Choroid plexus epithelial cell (primary cell): ENCODE measurements around the gene PLAC8L1.
A peak's percentile ranks its signal among the peaks of the same experiment; 100 is the strongest.

Experiments used
- DNase-seq: peaks from one replicate; pipeline ENCODE4 v3.0.0-alpha.2; 2010; ENCODE audit warnings: low read depth
- H3K4me3 ChIP-seq: 2 replicates; pipeline ENCODE4 v1.5.1; 2011; ENCODE audit warnings: low read depth, mild to moderate bottlenecking, control low read depth, low read length, moderate library complexity
- CTCF ChIP-seq: conservative IDR thresholded peaks from 2 replicates; pipeline ENCODE4 v1.5.1; 2011; ENCODE audit warnings: low read depth, mild to moderate bottlenecking, control low read depth, inconsistent platforms, low read length, moderate library complexity

Gene PLAC8L1

GRCh38 chr5:146103594-146103993 is 1.8 kb downstream of the PLAC8L1 start:
- H3K4me3 ChIP-seq: no peak overlapping the region
- DNase-seq: peak; percentile 20
- no peak for TF ChIP-seq CTCF

- TF ChIP-seq CTCF: no peak
- no peak for DNase-seq
- H3K4me3 ChIP-seq: no peak overlapping the region
These were observed 3.7 kb downstream of the PLAC8L1 start for GRCh38 chr5:146101646-146102045.

GRCh38 chr5:146098047-146098446 is 7.3 kb downstream of the PLAC8L1 start:
- DNase-seq: no peak
- H3K4me3 ChIP-seq: no peak overlapping the region
- no peak for TF ChIP-seq CTCF

- no peak overlapping the region for H3K4me3 ChIP-seq
- no peak for TF ChIP-seq CTCF
- DNase-seq: no peak
These were observed 13.5 kb downstream of the PLAC8L1 start for GRCh38 chr5:146091881-146092280.

GRCh38 chr5:146089287-146089686 is 16.1 kb downstream of the PLAC8L1 start:
- no peak for DNase-seq
- H3K4me3 ChIP-seq: no peak overlapping the region
- no peak for TF ChIP-seq CTCF

GRCh38 chr5:146088098-146088497 is 17.3 kb downstream of the PLAC8L1 start:
- DNase-seq: no peak
- no peak for TF ChIP-seq CTCF
- H3K4me3 ChIP-seq: no peak overlapping the region

GRCh38 chr5:146084376-146084775 is 21.0 kb downstream of the PLAC8L1 start:
- no peak overlapping the region for H3K4me3 ChIP-seq
- no peak for TF ChIP-seq CTCF
- no peak for DNase-seq
